Stimulated activated CD8-positive, alpha-beta memory T cell treated with anti-CD3 and anti-CD28 coated beads, Interleukin-12 subunit alpha, Interleukin-12 subunit beta, amount 100 ng/mL, for 4 hours (primary cell): ENCODE data around the gene THAP5.
"Not testable (repeated sequence)": the region's sequence is repeated elsewhere in the genome, so short reads cannot be mapped to it uniquely, and the experiment has no call there.

ENCODE experiments used
- DNase-seq: peaks from one replicate; pipeline ENCODE4 v3.0.0-alpha.2; 2020; ENCODE audit warnings: low read depth

The THAP5 gene

DNA sequence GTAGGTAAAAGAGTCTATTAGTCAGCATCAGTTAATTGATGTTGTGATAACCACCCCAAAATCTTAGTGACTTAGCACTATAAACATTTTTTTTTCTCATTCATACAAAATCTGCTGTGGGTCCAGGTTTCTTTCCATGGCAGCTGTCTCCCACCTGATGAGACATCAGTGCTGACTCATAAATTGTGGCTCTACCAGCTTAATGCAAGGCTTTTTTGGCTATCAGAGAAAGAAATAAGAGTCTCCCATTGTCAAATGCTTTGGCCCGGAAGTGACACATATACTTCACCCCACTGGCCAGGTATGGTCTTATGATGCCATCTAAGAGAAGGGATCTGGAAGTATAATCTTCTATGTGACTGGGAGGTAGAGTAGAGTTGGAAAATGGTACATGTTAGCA is 14.7 kb upstream of the THAP5 start:
- DNase-seq = no peak

DNA sequence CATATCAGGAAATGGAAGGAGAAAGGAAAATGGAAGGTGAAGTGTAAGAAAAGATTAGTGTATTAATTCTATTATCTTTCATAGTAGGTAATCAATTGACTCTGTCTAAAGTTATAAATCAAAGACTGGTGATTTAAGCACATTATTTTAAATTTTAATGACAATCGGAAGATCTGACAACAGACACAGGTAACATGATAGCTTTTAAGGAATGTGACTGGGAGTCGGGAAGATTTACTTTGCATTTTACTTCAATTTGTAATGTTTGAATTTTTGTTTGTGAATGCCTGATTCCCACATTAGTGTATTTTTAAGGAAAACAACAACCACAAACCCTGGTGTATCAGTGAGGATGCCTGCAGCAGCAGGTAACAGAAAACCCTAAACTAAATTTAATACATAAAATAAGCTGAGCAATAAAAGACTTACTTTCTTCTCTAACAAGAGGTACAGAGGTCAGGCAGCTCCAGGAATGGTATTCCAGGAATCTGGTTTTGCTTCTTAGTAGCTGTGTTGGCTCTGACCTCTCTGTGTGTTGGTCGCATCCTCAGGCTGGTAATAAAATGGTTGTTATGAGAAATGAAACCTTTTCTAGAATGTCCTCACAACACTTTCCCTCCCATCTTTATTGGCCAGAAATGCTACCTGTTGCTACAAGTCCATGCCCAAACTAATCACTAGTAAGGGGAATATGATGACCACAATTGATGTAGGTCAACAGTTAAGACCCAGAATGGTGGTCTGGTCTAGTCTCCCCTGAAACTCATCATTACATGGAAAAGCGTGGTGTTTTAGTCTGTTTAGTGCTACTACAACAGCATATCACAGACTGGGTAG is 12.4 kb upstream of the THAP5 start:
- no peak for DNase-seq

DNA sequence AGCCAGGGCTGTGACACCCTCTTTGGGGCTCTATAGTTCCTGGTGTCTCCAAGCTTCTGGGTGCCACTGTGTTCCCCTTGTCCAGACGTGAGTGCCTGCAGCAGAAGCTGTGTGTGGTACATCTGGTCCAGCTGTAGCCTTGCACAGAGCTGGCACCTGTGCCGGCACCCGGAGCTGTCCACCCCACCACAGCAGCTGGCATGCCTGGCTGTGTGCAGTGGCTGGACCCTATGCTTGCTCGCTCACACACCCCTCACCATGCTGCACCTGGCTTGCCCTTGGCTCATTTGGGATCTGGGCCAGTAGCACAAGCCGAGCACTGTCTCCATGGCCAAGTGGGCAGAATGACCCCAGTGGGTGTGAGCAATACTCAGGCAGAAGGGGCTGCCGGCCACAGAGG is 10.8 kb upstream of the THAP5 start:
- DNase-seq = no peak

DNA sequence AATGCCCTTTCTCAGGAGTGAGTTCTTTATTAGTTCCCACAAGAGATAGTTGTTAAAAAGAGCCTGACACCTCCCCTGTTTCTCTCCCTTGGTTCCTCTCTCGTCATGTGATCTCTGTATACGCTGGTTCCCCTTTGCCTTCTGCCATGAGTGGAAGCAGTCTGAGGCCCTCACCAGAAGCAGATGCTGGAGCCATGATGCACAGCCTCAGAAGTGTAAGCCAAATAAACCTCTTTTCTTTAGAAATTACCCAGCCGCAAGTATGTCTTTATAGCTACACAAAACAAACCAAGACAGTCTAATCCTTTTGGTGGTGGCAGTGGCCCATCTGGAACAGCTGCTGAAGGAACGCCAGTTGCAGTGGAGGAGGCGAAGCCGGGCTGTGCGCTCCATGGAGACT is 9.4 kb upstream of the THAP5 start:
- no peak for DNase-seq

GRCh38 chr7:108576116-108576515 is 6.6 kb upstream of the THAP5 start:
- no peak for DNase-seq

DNA sequence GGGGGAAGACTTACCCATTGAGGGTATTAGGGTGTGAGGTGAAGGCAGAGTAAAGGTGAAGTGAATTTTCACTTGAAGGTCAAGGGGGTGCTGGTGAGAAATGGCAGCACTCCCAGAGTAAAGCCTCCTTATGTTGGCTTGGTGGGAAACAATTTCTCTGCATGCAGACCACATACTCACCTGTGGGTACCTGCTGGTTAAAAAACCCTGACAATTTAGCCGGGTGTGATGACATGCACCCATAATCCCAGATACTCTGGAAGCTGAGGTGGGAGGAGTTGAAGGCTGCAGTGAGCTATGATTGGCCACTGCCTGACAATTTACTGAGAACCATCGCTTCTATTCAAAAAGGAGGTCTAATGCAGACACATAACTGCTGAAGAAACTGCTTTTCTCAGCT is 5.7 kb upstream of the THAP5 start:
- DNase-seq = no peak

DNA sequence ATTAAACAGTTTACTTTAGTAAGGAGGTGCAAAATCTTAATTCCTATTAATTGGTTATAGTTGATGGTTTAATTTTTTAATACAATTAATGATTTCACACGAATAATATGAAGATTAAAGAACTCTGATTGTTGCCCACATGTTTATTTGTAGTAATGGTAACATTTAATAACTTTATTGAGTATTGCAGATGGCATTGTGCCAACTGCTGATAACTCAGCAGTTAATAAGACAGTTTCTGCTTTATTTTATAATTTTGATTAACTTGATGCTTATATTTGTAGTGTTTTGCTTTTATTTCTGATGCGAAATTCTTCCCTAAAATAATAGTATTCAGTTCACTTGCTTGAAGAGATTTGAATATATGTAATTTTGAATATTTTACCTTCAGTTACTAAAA is 3.0 kb upstream of the THAP5 start:
- DNase-seq = no peak

- peak; percentile 6 for DNase-seq
Observed at GRCh38 chr7:108570146-108570755, 745 bp upstream of the THAP5 start.

- DNase-seq = no peak
Observed at GRCh38 chr7:108568801-108569380, 615 bp downstream of the THAP5 start.

DNA sequence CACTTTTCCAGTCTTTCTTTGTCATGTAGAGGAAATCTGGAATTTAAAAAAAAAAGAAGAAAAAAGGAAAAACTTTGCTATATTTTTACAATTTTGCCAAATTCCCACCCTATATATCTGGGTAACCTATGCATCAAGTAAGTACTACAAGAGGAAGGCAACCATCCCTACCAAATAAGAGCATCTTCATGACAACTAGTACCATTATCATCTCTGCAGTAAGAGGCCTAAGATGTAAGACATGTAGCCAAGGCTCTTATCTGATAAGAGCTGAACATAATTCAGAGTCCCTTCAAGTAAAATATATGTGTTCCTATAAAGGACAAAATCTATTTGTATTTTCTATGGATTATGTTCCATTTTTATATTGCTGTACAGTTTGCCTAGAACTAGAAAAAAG is 3.5 kb downstream of the THAP5 start:
- no peak for DNase-seq

DNA sequence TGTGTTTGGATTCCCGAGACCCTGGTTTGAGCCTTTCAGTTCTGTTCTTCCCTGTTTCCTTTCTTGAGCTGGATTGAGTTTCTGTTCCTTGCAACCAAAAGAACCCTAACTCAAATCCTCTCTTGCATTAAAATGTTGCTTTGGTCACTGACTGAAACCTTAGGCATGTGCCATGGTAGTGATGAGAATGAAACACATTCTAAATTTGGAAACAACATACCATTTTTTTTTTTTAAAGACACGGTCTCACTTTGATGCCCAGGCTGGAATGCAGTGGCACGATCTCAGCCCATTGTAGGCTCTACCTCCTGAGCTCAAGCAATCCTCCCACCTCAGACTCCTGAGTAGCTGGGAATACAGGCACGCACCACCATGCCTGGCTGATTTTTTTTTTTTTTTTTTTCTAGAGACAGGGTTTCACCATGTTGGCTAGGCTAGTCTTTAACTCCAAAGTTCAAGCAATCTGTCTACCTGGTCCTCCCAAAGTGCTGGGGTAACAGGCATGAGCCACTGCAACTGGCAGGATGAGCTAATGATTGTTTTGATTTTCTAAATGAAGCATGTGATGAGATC is 8.4 kb downstream of the THAP5 start:
- DNase-seq = no peak

DNA sequence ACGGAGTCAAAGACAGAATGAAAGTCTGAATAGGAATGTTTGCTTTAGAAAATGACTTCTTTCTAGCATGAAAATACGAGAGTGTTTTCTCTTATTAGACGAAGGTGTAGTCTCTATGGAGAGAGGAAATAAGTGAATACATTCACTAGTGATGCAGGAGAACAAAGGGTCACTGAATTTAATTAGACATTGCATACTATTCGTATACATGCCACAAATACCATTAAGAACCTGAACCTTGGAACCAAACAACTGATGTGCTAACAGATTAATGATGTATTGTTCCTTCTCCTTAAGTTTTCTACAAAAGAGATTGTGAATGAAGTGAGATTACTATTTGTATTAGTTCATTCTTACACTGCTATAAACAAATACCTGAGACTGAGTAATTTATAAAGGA is 10.3 kb downstream of the THAP5 start:
- DNase-seq = no peak

GRCh38 chr7:108557617-108558016 is 11.9 kb downstream of the THAP5 start:
- DNase-seq = no peak

DNA sequence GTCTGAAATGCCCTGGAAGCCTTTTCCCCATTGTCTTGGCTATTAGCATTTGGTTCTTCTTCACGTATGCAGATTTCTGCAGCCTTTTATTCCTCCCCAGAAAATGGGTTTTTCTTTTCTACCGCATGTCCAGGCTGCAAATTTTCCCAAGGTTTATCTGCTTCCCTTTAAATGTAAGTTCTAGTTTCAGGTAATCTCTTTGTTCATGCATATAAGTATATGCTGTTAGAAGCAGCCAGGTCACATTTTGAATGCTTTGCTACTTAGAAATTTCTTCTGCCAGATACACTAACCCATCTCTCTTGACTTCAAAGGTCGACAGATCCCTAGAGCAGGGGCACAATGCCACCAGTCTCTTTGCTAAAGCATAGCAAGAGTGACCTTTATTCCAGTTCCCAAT is 12.3 kb downstream of the THAP5 start:
- DNase-seq = no peak

DNA sequence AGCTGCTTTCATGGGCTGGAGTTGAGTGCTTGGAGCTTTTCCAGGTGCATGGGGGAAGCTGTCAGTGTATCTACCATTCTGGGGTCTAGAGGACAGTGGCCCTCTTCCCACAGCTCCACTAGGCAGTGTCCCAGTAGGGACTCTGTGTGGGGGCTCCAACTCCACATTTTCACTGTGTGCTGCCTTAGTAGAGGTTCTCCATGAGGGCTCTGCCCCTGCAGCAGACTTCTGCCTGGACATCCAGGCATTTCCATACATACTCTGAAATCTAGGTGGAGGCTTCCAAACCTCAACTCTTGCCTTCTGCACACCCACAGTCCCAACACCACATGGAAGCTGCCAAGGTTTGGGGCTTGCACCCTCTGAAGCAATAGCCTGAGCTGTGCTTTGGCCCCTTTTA is 12.8 kb downstream of the THAP5 start:
- not testable (repeated sequence) for DNase-seq

DNA sequence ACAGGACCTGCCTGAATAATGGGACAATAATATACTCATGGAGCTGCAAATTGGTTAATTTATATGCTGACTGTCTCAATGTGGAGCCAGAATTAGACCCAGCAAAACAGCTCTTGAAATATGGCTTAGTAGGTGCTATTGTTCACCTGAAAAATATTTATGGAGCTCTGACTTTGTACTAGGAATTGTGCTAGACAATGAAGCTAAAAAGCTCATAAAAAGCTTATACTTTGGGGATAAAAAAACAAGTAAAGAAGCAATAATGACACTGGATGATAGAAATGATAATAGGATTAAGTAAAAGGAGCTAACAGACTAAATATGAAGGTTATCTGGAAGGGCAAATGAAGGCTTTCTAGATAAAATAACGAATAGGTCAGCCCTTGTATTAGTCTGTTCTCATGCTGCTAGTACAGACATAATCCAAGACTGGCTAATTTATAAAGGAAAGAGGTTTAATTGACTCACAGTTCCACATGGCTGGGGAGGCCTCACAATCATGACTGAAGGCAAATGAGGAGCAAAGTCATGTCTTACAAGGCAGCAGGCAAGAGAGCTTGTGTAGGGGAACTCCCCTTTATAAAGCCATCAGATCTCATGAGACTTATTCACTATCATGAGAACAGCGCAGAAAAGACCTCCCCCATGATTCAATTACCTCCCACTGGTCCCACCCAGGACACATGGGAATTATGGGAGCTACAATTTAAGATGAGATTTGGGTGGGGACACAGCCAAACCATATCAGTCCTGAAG is 21.2 kb downstream of the THAP5 start:
- not testable (repeated sequence) for DNase-seq

DNA sequence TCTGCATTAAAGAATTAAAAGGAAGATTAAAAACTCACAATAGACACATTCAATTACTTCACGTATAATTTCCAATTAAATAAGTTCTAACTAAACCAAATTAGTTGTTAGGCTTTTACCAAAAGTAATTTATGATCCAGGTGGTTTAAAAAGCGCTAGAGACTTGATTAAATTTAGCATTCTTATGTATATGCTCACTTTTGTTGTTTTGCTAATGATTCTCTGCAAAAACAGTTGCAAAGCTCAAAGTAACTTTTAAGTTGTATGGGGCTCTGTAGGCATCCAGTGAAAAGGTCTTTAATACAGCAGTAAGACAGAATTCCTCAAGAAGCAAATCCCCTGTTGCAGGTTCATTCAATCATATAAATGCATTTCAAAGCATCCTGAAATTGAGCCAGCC is 28.0 kb downstream of the THAP5 start:
- DNase-seq = no peak

DNA sequence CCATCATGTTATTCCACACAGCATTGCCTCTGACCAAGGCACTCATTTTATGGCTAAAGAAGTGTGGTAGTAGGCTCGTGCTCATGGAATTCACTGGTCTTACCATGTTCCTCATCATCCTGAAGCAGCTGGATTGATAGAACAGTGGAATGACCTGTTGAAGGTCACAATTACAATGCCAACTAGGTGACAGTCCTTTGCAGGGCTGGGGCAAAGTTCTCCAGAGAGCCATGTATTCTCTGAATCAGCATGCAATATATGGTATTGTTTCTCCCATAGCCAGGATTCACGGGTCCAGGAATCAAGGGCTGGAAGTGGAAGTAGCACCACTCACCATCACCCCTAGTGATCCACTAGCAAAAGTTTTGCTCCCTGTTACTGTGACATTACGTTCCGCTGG is 30.8 kb downstream of the THAP5 start:
- DNase-seq = not testable (repeated sequence)

- not testable (repeated sequence) for DNase-seq
Observed at GRCh38 chr7:108538236-108538635, 31.3 kb downstream of the THAP5 start.

GRCh38 chr7:108537229-108537628 is 32.3 kb downstream of the THAP5 start:
- no peak for DNase-seq

DNA sequence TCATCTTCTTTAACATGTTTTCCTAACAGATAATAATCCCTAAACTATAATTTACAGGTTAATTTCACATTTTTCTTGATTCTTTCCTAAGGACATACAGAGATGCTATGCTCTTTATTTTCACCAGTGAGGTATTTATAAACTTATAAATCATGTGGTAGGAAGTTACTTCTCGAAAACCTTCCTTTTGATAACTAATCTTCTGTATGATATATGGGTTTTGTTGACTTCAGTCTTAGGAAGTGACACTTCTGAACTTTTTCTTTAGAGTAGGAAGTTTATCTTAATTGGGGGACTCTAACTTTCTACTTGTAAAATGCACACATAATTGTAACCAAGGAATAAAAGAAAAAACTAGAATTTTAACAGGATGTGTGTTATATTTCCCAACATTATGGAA is 33.8 kb downstream of the THAP5 start:
- DNase-seq = no peak

DNA sequence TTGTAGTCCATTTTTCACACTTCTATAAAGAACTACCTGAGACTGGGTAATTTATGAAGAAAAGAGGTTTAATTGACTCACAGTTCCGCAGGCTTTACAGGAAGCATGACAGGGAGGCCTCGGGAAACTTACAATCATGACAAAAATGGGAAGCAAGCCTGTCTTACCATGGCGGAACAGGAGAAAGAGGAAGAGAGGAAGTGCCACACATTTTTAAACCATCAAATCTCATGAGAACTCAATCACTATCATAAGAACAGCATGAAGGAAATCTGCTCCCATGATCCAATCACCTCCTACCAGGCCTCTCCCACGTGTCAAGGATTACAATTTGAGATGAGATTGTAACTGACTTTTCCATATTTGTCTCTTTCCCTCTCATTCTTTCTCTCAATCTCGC is 34.2 kb downstream of the THAP5 start:
- DNase-seq = no peak
